Sigmoid colon (tissue), 4 donors: ENCODE measurements around the gene ATP6AP1.

Experiments
- CTCF ChIP-seq, 4 experiments: fragments of 450-650 bp in 3 of 4; fragments of 200-600 bp in 1 of 4; IDR thresholded peaks; one replicate each; pipeline ENCODE4 v1.5.1; 2016 to 2019; ENCODE audit warnings: antibody characterized with exemption in 4 of 4, mild to moderate bottlenecking in 3 of 4, moderate library complexity in 2 of 4
- POLR2A ChIP-seq, 2 donors: fragments of 450-650 bp; IDR thresholded peaks; one replicate each; pipeline ENCODE4 v1.6.1; 2016; ENCODE audit warnings: antibody characterized with exemption in 2 of 2, mild to moderate bottlenecking in 2 of 2, moderate library complexity in 2 of 2
- POLR2AphosphoS5 ChIP-seq, 4 donors: sonication (generic); formaldehyde crosslinking; IDR thresholded peaks; one replicate each; pipeline ENCODE4 v1.6.1; 2017; ENCODE audit warnings: antibody characterized with exemption in 4 of 4

GRCh38 chrX:154477891-154478477 lies 49.5 kb downstream of the ATP6AP1 start:
- no peak for TF ChIP-seq CTCF (IDR thresholded peaks at IDR 0.05)
- no peak for TF ChIP-seq POLR2AphosphoS5 (IDR thresholded peaks at IDR 0.05)
- no peak for TF ChIP-seq POLR2A (IDR thresholded peaks at IDR 0.05)
